Subcutaneous abdominal adipose tissue (tissue), 5 donors: ENCODE data around the gene CPED1.

Experiments used
- H3K27ac ChIP-seq: one replicate; pipeline ENCODE4 v1.7.0; 2013; ENCODE audit warnings: low read depth, mild to moderate bottlenecking, inconsistent platforms, low read length, moderate library complexity
- H3K27me3 ChIP-seq, 5 donors: one replicate each; pipeline ENCODE4 v1.7.0; 2013; ENCODE audit warnings: low read length in 5 of 5, inconsistent platforms in 1 of 5; ENCODE audit not compliant: control insufficient read depth in 5 of 5, insufficient read depth in 4 of 5
- H3K36me3 ChIP-seq, 5 donors: one replicate each; pipeline ENCODE4 v1.7.0; 2013; ENCODE audit warnings: low read length in 5 of 5; ENCODE audit not compliant: control insufficient read depth in 5 of 5, insufficient read depth in 5 of 5
- H3K4me1 ChIP-seq, 5 donors: one replicate each; pipeline ENCODE4 v1.7.0; 2013; ENCODE audit warnings: low read length in 5 of 5, mild to moderate bottlenecking in 3 of 5, moderate library complexity in 1 of 5; ENCODE audit not compliant: control insufficient read depth in 5 of 5, insufficient read depth in 5 of 5
- H3K4me3 ChIP-seq, 5 donors: one replicate each; pipeline ENCODE4 v1.7.0; 2013; ENCODE audit warnings: low read length in 5 of 5, low read depth in 1 of 5
- H3K9ac ChIP-seq, 5 donors: one replicate each; pipeline ENCODE4 v1.7.0; 2013; ENCODE audit warnings: low read length in 5 of 5, mild to moderate bottlenecking in 4 of 5, moderate library complexity in 3 of 5
- H3K9me3 ChIP-seq, 5 donors: one replicate each; pipeline ENCODE4 v1.7.0; 2013; ENCODE audit warnings: low read length in 5 of 5; ENCODE audit not compliant: control insufficient read depth in 5 of 5
- donor health status: healthy.
- donor health status: healthy.
- donor health status: healthy.
- donor health status: healthy.
- donor health status: healthy.

CPED1 gene

GRCh38 chr7:121012170-121012874 lies 23.8 kb downstream of the CPED1 start:
- Histone ChIP-seq H3K4me3 (no peak overlapping the region), H3K27me3 (no peaks in the 10 kb centered on the region), H3K4me1 (peaks cover 2 to 24% (median 16%) of the 10 kb centered on the region in 5 donors), H3K27ac (peak overlapping the region; percentile 55), H3K9me3 (no peaks in the 10 kb centered on the region), H3K9ac (no peak overlapping the region), H3K36me3 (peaks cover 3 to 13% (median 11%) of the 10 kb centered on the region in 5 donors)

GRCh38 chr7:121012919-121013318 lies 24.4 kb downstream of the CPED1 start:
- no peaks in the 10 kb centered on the region for H3K9me3 ChIP-seq
- no peak overlapping the region for H3K4me3 ChIP-seq
- H3K9ac ChIP-seq = no peak overlapping the region
- peak overlapping the region; percentile 55 for H3K27ac ChIP-seq
- no peaks in the 10 kb centered on the region for H3K27me3 ChIP-seq
- H3K4me1 ChIP-seq = peaks cover 2 to 30% (median 18%) of the 10 kb centered on the region in 5 donors
- peaks cover 3 to 14% (median 11%) of the 10 kb centered on the region in 5 donors for H3K36me3 ChIP-seq

- H3K4me3 ChIP-seq = no peak overlapping the region
- H3K9me3 ChIP-seq = no peaks in the 10 kb centered on the region
- no peak overlapping the region for H3K9ac ChIP-seq
- peaks cover 3 to 14% (median 11%) of the 10 kb centered on the region in 5 donors for H3K36me3 ChIP-seq
- no peak overlapping the region for H3K27ac ChIP-seq
- H3K4me1 ChIP-seq = peaks cover 2 to 51% (median 36%) of the 10 kb centered on the region in 5 donors
- no peaks in the 10 kb centered on the region for H3K27me3 ChIP-seq
These were observed 27.0 kb downstream of the CPED1 start for GRCh38 chr7:121015560-121015959.

GRCh38 chr7:121016966-121017365 lies 28.5 kb downstream of the CPED1 start:
- Histone ChIP-seq H3K36me3 (peaks cover 3 to 14% (median 11%) of the 10 kb centered on the region in 5 donors), H3K27ac (peak overlapping the region; percentile 80), H3K4me3 (no peak overlapping the region), H3K9ac (no peak overlapping the region), H3K27me3 (no peaks in the 10 kb centered on the region), H3K9me3 (no peaks in the 10 kb centered on the region), H3K4me1 (peaks cover 2 to 55% (median 40%) of the 10 kb centered on the region in 5 donors)

GRCh38 chr7:121017586-121017985 lies 29.1 kb downstream of the CPED1 start:
- peak overlapping the region; percentile 80 for H3K27ac ChIP-seq

GRCh38 chr7:121019018-121019417 lies 30.5 kb downstream of the CPED1 start:
- Histone ChIP-seq H3K9me3 (no peaks in the 10 kb centered on the region), H3K36me3 (peaks cover 3 to 15% (median 13%) of the 10 kb centered on the region in 5 donors), H3K9ac (no peak overlapping the region), H3K27ac (peak overlapping the region; percentile 80), H3K4me1 (peaks cover 0 to 49% (median 33%) of the 10 kb centered on the region in 5 donors), H3K27me3 (no peaks in the 10 kb centered on the region), H3K4me3 (no peak overlapping the region)

More at GRCh38 chr7:121017586-121017985, 29.1 kb downstream of the CPED1 start:
- Histone ChIP-seq H3K9ac (no peak overlapping the region), H3K9me3 (no peaks in the 10 kb centered on the region), H3K4me1 (peaks cover 0 to 49% (median 33%) of the 10 kb centered on the region in 5 donors), H3K4me3 (no peak overlapping the region), H3K36me3 (peaks cover 3 to 14% (median 11%) of the 10 kb centered on the region in 5 donors), H3K27me3 (no peaks in the 10 kb centered on the region)

GRCh38 chr7:121020249-121020988 lies 31.9 kb downstream of the CPED1 start:
- no peak overlapping the region for H3K9ac ChIP-seq
- H3K27ac ChIP-seq = peak overlapping the region; percentile 80
- peaks cover 0 to 56% (median 42%) of the 10 kb centered on the region in 5 donors for H3K4me1 ChIP-seq
- H3K36me3 ChIP-seq = peaks cover 3 to 15% (median 13%) of the 10 kb centered on the region in 5 donors
- H3K4me3 ChIP-seq = no peak overlapping the region
- H3K9me3 ChIP-seq = no peaks in the 10 kb centered on the region
- no peaks in the 10 kb centered on the region for H3K27me3 ChIP-seq

- H3K4me3 ChIP-seq = no peak overlapping the region
- peaks cover 0 to 2% (median 0%) of the 10 kb centered on the region in 5 donors for H3K9me3 ChIP-seq
- H3K27me3 ChIP-seq = no peaks in the 10 kb centered on the region
- peaks cover 3 to 9% (median 8%) of the 10 kb centered on the region in 5 donors for H3K36me3 ChIP-seq
- peak overlapping the region; percentile 80 for H3K27ac ChIP-seq
- H3K4me1 ChIP-seq = peaks cover 0 to 56% (median 42%) of the 10 kb centered on the region in 5 donors
- H3K9ac ChIP-seq = no peak overlapping the region
These were observed 32.8 kb downstream of the CPED1 start for GRCh38 chr7:121020989-121021969.

- H3K4me3 ChIP-seq = peak overlapping the region in 1 of 5 donors; percentile 1
- H3K27ac ChIP-seq = peak overlapping the region; percentile 26
- H3K4me1 ChIP-seq = peaks cover 0 to 48% (median 45%) of the 10 kb centered on the region in 5 donors
- peaks cover 0 to 3% (median 0%) of the 10 kb centered on the region in 5 donors for H3K36me3 ChIP-seq
- H3K9ac ChIP-seq = no peak overlapping the region
- peaks cover 0 to 2% (median 0%) of the 10 kb centered on the region in 5 donors for H3K9me3 ChIP-seq
- H3K27me3 ChIP-seq = no peaks in the 10 kb centered on the region
These were observed 34.7 kb downstream of the CPED1 start for GRCh38 chr7:121023194-121023593.
